ENCODE measurements around the gene TEX12.
"Not testable (repeated sequence)": the region's sequence is repeated elsewhere in the genome, so short reads cannot be mapped to it uniquely, and the experiment has no call there.

TEX12 gene

GRCh38 chr11:112167145-112167544 lies at the start of gene TEX12:
Gene TEX12 (plus strand): TSS chr11:112167372. CDS start chr11:112169269, 1,897 bp downstream.
- DNase-seq (ENCODE audit: low read depth in 2 of 2): no peak

- DNase-seq (ENCODE audit: low read depth in 2 of 2): no peak
Measured at GRCh38 chr11:112118176-112118575, 49.0 kb upstream of the TEX12 start.

GRCh38 chr11:112121981-112122615 lies 45.1 kb upstream of the TEX12 start:
- no peak for DNase-seq (ENCODE audit: low read depth in 2 of 2)

- DNase-seq (ENCODE audit: low read depth in 2 of 2): no peak
Measured at GRCh38 chr11:112123129-112123528, 44.0 kb upstream of the TEX12 start.

- no peak for DNase-seq (ENCODE audit: low read depth in 2 of 2)
Measured at GRCh38 chr11:112127056-112127455, 40.1 kb upstream of the TEX12 start.

- DNase-seq (ENCODE audit: low read depth in 2 of 2): no peak
Measured at GRCh38 chr11:112128483-112129121, 38.6 kb upstream of the TEX12 start.

- no peak for DNase-seq (ENCODE audit: low read depth in 2 of 2)
Measured at GRCh38 chr11:112129656-112130055, 37.5 kb upstream of the TEX12 start.

GRCh38 chr11:112132737-112133136 lies 34.4 kb upstream of the TEX12 start:
- DNase-seq (ENCODE audit: low read depth in 2 of 2): no peak

GRCh38 chr11:112134473-112134872 lies 32.7 kb upstream of the TEX12 start:
- no peak for DNase-seq (ENCODE audit: low read depth in 2 of 2)

- DNase-seq (ENCODE audit: low read depth in 2 of 2): no peak
Measured at GRCh38 chr11:112143597-112143996, 23.6 kb upstream of the TEX12 start.

GRCh38 chr11:112150517-112150916 lies 16.7 kb upstream of the TEX12 start:
- DNase-seq (ENCODE audit: low read depth in 2 of 2): no peak

- no peak for DNase-seq (ENCODE audit: low read depth in 2 of 2)
Measured at GRCh38 chr11:112156153-112156955, 10.8 kb upstream of the TEX12 start.

GRCh38 chr11:112156956-112157766 lies 10.0 kb upstream of the TEX12 start:
- no peak for DNase-seq (ENCODE audit: low read depth in 2 of 2)

GRCh38 chr11:112159098-112160065 lies 7.8 kb upstream of the TEX12 start:
- no peak for DNase-seq (ENCODE audit: low read depth in 2 of 2)

- DNase-seq (ENCODE audit: low read depth in 2 of 2): no peak
Measured at GRCh38 chr11:112160091-112160848, 6.9 kb upstream of the TEX12 start.

GRCh38 chr11:112161012-112161411 lies 6.2 kb upstream of the TEX12 start:
- DNase-seq (ENCODE audit: low read depth in 2 of 2): no peak

- not testable (repeated sequence) for DNase-seq (ENCODE audit: low read depth in 2 of 2)
Measured at GRCh38 chr11:112162200-112162599, 5.0 kb upstream of the TEX12 start.

GRCh38 chr11:112162761-112163546 lies 4.2 kb upstream of the TEX12 start:
- DNase-seq (ENCODE audit: low read depth in 2 of 2): no peak

All from activated CD4-positive, alpha-beta T cell treated with anti-CD3 and anti-CD28 coated beads for 24 hours (primary cell).